HG03064 (cell line): ENCODE measurements around the gene TPMT.

Experiments used
- ATAC-seq: cut with Tn5 transposase; IDR thresholded peaks from one replicate; pipeline ENCODE4 v1.9.1; 2021; ENCODE audit warnings: low read depth; ENCODE audit not compliant: unreplicated experiment

TPMT gene

DNA sequence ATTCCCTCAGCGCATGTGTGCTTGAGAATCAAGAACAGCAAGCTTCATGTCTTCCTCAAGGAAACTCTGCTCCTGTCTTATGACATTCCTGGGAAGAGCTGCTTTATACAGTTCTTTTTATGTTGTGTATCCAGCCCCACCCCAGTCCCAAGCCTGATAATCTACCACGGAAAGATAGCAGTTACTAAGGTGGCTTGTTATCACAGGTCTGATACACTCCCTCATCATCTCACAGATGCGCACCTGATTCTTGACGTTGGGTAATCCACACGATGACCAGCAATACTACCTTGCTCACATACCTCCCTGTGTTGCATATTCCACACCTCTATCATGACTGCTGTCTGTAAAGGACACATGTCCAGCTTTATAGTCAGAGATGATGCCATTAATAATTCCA lies 35.6 kb downstream of the TPMT start:
- no peak for ATAC-seq

DNA sequence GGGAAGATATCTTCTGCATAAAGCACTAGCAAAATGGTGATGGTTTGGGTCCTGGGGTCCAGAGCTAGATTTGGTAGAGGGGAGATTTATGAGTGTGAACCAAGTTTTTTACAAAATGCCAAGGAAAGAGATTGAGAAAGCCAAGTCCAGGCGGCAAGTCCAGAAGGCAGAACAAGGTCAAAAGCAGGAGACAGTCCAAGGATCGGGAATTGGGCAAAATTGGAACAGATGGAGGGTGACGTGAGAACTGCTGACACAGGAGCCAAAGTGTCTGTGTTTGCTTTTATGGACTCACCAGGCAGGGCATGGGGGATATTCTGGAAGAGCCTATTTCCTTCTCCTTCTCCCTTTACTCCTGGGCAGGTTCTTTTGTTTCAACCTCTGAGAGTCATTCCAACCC lies 36.5 kb downstream of the TPMT start:
- no peak for ATAC-seq

DNA sequence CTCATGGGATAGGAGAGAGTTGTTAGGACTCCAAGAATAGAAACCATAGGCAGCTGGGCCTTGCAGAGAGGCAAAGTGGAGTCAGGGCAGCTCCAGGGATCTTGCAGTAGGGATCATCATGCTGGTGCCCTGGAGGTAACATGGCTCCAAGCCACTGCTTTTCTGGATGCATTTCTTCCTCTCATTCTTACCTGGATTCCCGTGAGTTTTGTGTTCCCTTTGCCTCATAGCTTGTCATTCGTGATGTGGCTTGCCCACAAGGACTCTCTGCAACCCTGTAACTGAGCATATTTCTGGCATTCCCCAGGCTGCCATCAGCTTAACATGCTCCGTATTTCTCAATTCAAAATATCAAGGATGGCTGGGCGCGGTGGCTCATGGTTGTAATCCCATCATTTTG lies 37.7 kb downstream of the TPMT start:
- no peak for ATAC-seq

DNA sequence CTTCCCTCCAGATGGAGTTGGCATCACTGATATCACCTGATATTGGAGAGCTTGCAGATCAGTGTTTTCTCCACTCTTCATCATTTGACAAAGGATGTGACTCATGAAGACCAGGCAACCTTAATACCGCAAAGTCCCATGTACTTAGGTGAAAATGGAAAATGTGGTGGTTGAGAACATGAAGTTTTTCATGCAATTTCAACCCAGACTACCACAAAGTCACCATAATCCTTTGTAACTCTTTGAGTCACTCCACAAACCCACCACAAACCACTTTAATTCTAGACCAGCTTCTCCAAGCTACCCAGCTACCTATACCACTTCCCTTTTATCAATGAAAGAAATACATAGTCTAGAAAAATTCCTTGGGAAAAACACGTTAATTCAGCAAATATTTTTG lies 39.5 kb downstream of the TPMT start:
- no peak for ATAC-seq

DNA sequence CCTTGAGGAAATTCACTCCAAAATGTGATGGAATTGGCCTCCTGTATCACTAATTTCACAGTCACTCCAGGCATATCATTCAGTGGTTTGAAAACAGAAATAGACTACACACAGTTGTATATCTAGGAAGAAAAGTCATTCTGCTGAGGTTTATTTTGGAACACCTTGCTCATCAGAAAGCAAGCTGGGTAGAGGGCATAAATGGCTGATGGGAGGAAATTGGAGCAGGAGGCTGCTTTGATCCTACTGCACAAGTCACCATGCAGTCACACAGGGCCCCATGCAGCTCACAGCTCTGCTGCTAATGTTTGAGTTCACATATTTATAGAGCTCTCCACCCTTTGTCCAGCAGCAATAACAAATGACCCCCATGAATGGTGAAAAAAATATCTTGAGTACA lies 44.7 kb downstream of the TPMT start:
- no peak for ATAC-seq

DNA sequence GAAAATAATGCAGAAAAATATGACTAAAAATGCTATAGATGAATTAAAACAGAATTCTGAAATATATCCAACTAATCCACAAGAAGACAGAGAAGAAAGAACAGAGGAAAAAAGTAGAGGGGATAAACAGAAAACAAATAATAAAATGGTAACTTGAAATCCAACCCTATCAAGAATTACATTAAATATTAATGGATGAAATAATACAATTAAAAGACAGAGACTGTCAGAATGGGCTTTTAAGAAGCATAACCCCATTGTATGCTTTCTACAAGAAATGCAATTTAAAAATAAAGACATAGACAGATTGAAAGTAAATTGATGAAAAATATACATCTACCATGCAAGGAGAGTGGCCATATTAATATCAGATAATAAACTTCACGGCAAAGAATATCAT lies 47.8 kb downstream of the TPMT start:
- ATAC-seq: no peak

DNA sequence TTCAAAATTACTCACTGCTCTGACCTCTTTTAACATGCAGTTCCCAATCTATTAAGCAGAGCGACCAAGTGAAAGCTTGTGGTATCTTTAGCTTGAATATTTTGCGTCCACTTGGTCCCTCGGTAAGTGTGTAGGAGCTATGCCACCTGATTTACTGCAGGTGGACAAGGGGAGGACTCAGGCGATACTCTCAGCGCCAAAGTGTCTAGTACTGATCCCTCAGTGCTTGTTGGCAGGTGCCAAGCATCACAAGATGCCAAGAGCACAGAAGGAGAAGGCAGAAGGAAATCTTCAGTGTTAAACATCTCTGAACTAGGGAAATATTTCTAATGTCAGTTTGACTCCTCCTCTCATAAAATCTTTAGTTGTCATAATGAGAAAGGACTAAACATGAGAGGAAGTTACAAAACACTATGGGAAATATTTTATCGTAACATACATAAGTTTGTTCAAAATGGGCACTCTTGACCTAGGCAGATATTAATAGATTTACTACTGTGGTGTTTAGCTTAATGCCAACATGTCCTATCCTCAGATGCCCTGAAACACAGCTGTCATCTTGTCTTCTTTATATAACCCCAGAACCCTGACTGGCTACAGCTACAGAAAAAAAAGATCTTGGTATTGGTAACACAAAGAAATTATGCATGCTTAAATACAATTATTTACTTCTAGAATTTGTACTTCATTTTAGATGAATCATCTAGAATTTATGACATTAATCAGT lies 51.9 kb downstream of the TPMT start:
- ATAC-seq: no peak

DNA sequence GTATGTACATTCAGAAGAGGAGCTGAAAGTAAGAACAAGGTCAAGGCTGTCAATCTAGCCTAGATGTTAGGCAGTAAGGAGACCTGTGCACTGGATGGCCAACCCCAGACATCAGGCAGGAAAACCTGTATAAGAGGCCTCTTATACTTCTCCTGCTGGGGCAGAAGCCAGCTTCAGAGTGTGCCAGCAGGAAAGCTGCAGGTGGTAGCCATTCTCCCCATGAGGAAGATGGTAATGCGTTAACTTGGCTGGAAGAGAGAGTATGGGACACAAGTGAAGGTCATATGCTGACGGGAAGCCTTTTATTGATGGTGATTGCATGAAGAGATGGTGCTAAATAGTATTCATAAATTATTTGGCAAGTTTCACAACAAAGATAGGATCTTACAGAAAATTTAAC lies 53.0 kb downstream of the TPMT start:
- ATAC-seq: no peak

DNA sequence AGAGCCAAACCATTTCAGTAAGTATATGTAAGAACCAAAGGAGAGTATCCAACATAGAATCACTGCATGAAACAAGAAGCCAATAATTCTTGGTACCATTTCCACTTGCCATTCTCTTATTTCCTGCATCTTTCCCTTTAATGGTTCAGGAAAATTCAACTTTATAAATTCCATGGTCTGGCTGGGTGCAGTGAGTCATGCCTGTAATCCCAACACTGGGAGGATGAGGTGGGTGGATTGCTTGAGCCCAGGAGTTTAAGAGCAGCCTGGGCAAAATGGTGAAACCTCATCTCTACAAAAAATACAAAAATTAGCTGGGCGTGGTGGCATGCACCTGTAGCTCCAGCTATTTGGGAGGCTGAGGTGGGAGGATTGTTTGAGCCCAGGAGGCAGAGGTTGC lies 53.6 kb downstream of the TPMT start:
- ATAC-seq: no peak

DNA sequence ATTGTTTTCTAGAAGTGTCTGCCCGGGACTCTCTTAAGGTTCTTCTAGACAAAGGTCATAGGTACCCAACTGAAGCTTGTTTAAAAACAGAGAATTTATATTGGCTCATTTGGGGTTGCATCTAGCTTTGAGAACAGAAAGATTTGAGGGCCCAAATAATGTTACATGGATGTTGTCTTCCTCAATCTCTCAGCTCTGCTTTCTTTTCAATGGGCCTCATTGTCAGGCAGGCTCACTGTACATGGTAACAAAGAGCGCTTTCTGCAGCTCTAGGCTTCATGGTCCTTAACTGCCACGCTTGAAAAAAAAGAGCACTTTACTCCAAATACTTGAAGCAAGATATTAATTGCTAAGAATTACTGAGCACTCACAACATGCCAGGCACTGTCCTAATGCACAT lies 54.6 kb downstream of the TPMT start:
- ATAC-seq: no peak

DNA sequence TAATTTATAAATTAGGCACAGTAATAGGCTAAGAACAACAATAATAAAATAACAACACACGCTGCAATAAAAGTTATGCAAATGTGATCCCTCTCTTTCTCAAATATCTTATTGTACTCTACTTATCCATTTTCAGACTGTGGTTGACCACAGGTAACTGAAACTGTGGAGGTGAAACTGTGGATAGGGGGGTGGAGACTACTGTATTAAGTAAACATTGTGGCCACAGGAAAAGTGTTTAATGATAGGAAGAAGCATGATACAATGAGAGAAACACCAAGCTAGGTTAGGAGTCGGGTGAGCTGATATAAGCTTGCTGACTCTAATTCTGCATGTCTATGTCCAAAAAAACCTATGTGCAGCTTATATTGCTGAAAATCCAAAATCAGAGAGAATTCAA lies 55.4 kb downstream of the TPMT start:
- no peak for ATAC-seq

DNA sequence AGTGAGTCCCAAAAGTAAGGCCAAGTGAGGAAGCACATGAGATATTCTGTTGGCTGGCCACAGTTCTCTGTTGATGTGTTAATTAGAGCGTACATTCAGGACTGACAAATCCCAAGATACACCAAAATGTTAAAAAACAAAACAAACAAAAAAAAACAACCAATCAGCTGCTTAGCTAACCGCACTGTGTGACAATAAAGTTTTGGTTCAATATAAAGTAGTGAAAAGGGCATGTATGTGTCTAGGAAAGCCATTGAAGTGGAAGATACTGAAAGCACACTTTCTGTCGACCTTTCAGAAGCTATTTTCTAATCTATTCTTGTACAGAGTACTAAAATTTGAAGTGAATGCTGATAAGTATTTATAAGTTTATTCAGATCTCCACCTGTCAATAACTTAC lies 58.5 kb downstream of the TPMT start:
- no peak for ATAC-seq

DNA sequence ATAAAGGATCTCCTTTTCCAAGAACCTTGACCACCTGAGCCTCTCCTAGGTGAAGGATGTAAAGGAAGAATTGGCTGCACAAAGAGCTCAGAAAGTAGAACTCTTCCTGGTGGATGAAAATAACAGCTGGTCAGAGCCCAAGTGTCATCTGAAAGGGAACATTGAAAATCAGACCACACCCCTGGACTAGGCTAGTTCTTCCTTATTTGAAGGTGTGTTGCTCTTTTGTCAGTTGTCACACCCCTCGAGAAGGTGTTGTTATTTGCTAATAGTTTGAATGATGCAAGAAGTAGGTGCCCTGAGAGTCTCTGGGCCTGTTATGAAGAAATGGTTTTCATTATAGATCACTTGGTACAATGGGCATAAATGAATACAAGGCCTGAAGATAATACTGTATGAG lies 63.5 kb downstream of the TPMT start:
- no peak for ATAC-seq

DNA sequence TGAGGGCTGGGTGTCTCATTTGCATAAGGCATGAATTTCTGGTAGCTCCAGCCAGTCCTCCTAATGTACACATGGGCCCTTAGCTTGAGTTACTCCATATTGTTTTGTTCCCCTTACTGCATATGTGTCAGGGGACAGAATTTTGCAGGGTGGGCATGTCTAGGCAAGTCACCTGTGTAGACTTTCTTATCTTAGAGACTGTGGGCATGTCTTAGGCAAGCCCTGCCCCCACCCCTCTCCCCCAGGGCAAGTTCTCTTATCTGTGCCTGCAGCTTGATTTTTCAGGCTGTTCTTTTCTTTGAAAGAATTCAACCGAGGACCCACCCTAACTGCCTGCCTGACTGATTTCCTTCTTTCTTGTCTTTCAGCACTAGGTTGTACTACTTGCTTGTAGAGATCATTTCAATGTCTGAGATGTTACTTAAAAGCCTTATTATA lies 64.5 kb downstream of the TPMT start:
- no peak for ATAC-seq

DNA sequence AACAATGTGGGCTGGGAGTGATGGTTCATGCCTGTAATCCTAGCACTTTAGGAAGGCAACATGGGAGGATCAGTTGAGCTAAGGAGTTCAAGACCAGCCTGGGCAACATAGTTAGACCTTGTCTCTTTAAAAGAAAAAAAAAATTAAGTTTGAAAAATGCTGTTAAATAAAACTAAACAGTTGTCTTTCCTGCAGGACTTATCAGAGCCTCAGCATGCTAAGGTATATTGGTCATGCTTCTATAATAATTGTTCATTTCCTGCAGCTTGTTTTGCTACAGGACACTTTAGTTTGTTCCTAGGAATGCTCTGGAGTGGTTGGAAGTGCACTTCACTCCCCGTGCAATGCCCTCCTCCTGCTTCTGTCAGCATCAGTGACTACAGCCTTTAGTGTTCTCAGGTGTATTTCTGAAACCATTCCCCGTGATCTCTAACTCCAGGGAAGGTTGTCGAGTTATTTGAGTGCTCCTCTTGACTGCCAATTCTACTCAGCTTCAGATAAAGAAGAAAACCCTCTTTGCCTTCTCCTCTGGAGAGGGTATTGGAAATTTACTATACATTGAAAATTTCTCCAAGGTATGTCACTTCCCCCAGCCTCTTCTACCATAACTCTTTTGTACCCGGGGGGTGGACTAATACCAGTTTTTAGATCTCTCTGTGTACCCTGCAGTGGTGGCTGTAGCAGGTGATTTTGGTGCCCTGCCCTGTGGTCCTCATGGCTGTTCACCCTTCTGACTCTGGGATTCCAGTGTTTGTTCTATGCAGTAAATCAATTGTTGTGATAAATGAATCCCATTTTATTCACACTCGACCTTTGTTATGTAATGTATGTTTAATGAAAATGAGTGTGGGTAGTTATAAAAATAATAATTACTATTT lies 66.2 kb downstream of the TPMT start:
- no peak for ATAC-seq

DNA sequence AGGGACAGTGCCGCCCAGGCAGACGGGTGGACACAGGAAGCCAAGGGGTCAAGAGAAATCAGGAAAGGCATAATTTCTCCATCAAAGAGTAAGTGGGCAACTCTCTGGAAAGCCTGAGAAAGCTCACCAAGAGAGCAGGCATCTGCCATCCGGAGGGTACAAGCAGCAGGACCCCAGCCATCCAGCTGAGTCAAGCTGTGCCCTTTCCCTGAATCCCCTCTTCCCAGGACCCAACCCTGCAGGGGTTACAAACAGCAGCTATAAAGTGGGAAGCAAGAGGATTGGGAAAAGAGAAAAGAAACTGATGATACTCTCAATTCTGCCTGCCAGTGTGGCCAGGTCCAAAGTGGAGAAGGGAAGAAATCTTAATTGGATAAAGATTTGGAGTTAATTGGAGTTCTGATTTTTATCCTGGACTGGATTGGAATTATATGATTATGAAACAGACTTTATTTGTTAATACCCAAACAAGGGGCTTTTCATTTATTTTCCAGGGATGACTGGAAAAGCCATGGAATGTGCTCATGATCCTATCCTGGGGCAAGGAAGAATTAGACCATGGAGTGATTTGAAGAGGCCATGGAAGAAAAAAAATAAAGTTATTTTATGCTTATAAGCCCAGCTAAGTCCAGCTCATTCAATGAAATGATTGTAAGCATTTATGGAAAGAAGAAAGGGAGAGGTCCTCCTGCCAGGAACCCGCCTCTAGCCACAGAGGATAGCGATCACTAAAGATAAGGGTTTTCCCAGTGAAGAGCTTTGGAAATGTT lies 67.3 kb downstream of the TPMT start:
- ATAC-seq: no peak

DNA sequence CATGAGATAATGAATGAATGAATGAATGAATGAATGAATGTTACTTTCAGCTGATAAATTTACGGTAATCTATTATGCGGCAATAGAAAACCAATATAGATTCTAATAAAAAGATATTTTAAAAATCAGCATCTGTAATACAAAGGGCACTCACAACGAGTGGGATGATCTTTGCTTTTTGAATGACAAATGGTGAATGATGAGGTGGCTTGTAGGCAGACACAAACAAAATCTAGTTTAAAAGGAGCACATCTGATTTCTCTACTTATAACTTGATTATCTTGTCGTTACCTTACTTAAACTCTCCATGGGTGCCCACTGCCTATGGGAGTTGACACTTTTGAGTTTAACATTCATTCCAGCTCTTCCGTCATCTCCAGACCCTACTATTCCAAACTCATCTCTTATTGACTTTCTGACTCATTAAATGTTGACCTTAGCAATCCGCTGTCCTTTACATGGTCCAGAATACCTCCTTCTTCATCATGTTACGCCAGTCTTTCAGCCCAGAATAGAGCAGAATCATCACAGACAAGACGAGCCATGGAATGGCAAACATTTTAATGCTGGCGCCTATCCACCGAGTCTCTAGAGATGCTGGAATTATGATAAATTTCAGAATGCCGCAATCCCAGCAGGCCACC lies 73.7 kb downstream of the TPMT start:
- no peak for ATAC-seq

DNA sequence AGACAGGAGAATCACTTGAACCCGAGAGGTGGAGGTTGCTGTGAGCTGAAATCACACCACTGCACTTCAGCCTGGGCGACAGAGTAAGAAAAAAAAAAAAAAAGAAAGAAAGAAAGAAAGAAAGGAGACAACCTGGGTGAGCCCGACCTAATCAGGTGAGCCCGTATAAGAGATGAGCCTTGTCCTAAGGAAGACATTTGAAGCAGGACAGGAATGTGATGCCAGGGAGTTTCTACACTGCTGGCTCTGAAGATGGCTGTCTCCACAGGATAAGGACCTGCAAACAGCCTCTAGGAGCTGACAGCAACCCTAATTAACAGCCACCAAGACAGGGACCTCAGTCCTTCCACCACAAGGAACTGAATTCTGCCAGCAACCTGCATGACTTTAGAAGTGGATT lies 74.3 kb downstream of the TPMT start:
- no peak for ATAC-seq

DNA sequence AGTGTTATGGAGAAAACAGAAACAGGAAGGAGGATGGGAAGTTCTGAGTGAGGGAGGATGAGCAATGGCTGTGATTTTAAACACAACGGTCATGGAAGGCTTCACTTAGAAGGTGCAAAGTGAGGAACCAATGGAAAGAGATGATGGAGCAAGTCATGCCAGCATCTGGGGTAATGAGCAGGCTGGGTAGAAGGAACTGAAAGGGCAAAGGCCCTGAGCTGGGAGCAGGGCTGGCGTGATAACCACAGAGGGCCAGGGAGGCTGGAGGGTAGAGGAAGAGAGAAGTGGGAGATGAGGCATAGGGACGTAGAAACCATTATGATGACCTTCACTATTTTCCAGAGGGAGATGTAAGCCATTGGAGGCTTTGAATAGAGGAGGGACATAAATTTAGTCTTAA lies 76.0 kb downstream of the TPMT start:
- ATAC-seq: no peak
